ENCODE data around the gene WWOX. TPM values are rescaled to one million over a fixed set of nuclear protein-coding genes. Genes with fewer than 3 reads are reported as not detected.

WWOX gene
- total RNA-seq, 1 experiment from 2014 or later: 35.6 TPM

DNA sequence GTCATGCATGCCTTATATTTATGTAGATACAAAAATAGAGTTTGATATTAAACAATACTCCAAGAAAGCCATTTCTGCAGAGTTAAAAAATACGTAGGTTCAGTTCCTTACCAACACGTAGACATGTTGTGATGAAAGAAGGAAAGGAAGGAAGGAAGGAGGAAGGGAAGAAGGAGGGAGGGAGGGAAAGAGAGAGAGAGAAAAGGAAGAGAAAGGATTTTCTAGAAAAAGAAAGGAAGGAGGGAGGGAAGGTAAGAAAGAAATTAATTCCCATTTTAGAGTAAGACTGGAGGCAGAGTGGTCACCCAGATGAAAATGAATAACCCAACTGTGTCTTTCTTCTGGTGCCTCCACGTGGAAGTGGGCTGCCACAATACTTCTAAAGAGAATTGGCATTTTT lies 652.1 kb downstream of the WWOX start:
- no peaks in the 10 kb centered on the region for H3K36me3 ChIP-seq (ENCODE audit: low read depth)
- no peaks in the 10 kb centered on the region for H3K9me2 ChIP-seq (ENCODE audit: insufficient read depth)
- ChIA-PET POLR2A (ENCODE audit: unreplicated experiment) (no interaction called here), CTCF (no interaction called here)
- intact Hi-C loops (cut with micrococcal nuclease; ENCODE audit: unreplicated experiment): no loop called here
- H3K4me1 ChIP-seq (replicated peaks; ENCODE audit: insufficient read depth): no peaks in the 10 kb centered on the region
- no peak overlapping the region for H3K4me3 ChIP-seq
- H2AFZ ChIP-seq: no peak overlapping the region
- no TSS peak for BruUV-seq (replicated peaks)
- no peaks in the 10 kb centered on the region for H4K20me1 ChIP-seq (ENCODE audit: insufficient read depth)
- TF ChIP-seq EZH2 (IDR thresholded peaks at IDR 0.05; ENCODE audit: low read depth) (no peak), CTCF (conservative IDR thresholded peaks at IDR 0.05) (no peak)
- H3F3A ChIP-seq (ENCODE audit: insufficient read depth, low read depth): no peaks in the 10 kb centered on the region
- H3K4me2 ChIP-seq: no peak overlapping the region
- H3K79me2 ChIP-seq (ENCODE audit: low read depth): no peaks in the 10 kb centered on the region
- H3K9me3 ChIP-seq (ENCODE audit: insufficient read depth, low read depth): no peaks in the 10 kb centered on the region
- no peak for DNase-seq
- no peaks in the 10 kb centered on the region for H3K27me3 ChIP-seq (ENCODE audit: insufficient read depth, low read depth)
- H3K27ac ChIP-seq: no peak overlapping the region

DNA sequence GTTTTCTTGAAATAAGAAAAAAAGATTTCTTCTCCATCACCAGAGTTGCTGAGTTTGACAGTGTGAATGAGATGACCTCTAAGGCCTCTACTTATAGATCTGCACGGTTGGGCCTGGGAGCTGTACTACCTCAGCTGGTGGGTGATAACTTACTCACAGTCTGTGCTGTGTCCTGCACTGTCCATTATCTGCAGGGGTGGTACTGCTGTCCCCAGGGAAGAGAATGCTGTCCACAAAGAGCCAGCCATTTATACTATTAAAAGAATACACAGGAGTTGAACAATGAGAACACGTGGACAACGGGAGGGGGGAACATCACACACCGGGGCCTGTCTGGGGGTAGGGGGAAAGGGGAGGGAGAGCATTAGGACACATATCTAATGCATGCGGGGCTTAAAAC lies 655.3 kb downstream of the WWOX start:
- Histone ChIP-seq H3K4me1 (replicated peaks; ENCODE audit: insufficient read depth) (no peaks in the 10 kb centered on the region), H3F3A (ENCODE audit: insufficient read depth, low read depth) (no peaks in the 10 kb centered on the region), H3K27ac (no peak overlapping the region), H3K9me3 (ENCODE audit: insufficient read depth, low read depth) (no peaks in the 10 kb centered on the region), H3K9me2 (ENCODE audit: insufficient read depth) (no peaks in the 10 kb centered on the region), H3K27me3 (ENCODE audit: insufficient read depth, low read depth) (no peaks in the 10 kb centered on the region), H3K4me3 (no peak overlapping the region), H3K79me2 (ENCODE audit: low read depth) (no peaks in the 10 kb centered on the region), H3K4me2 (no peak overlapping the region), H3K36me3 (ENCODE audit: low read depth) (no peaks in the 10 kb centered on the region), H4K20me1 (ENCODE audit: insufficient read depth) (no peaks in the 10 kb centered on the region), H2AFZ (no peak overlapping the region)
- CTCF ChIA-PET: no interaction called here
- no peak for DNase-seq
- no TSS peak for BruUV-seq (replicated peaks)
- intact Hi-C loops (cut with micrococcal nuclease; ENCODE audit: unreplicated experiment): no loop called here
- POLR2A ChIA-PET (ENCODE audit: unreplicated experiment): no interaction called here
- TF ChIP-seq EZH2 (IDR thresholded peaks at IDR 0.05; ENCODE audit: low read depth): no peak
- TF ChIP-seq CTCF (conservative IDR thresholded peaks at IDR 0.05): no peak

DNA sequence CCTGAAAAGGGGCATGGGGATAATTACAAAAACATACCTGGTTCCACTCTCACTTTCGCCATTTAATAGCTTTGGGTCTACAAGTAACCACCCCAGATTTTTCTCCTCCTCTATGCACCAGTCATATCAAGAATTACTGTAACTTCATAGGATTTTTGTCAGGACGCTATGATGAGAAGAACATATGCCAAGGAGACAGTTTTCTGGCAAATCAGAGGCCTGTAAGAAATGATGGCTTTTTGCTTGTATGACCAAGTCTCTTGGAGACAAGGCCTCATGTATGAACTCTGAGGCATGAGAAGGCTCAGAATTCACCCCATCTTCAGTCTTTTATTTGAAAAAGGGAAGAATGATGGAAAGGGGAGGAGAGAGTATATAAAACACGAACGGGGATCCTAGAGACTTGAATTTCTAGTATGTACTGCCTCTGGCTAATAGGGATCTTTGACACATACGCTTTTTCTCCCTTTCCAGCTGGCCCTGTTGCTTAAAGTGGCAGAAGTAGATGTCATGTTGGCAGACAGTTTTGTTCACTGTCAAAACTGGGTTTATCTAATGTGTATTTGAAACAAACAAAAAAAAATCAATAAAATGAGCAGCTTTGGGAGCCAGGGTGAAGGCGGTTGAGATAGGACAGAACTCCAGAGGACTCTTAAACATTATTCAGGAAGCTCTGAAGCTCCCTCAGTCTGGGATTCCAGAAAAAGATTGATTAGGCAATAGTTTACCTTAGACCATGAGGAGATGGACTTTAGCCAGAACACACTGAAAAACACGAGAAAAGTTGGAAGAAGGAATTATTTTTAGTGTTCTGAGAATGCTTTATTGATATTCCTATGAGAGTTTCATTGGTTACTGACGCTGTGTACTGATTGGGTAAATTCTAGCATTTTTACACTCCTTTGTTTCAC lies 656.6 kb downstream of the WWOX start:
- BruUV-seq (replicated peaks): no TSS peak
- no peaks in the 10 kb centered on the region for H3K27me3 ChIP-seq (ENCODE audit: insufficient read depth, low read depth)
- intact Hi-C loops (cut with micrococcal nuclease; ENCODE audit: unreplicated experiment): no loop called here
- H3F3A ChIP-seq (ENCODE audit: insufficient read depth, low read depth): no peaks in the 10 kb centered on the region
- H3K27ac ChIP-seq: no peak overlapping the region
- H4K20me1 ChIP-seq (ENCODE audit: insufficient read depth): no peaks in the 10 kb centered on the region
- no peaks in the 10 kb centered on the region for H3K36me3 ChIP-seq (ENCODE audit: low read depth)
- H3K9me2 ChIP-seq (ENCODE audit: insufficient read depth): no peaks in the 10 kb centered on the region
- no peak for TF ChIP-seq CTCF (conservative IDR thresholded peaks at IDR 0.05)
- TF ChIP-seq EZH2 (IDR thresholded peaks at IDR 0.05; ENCODE audit: low read depth): no peak
- H3K9me3 ChIP-seq (ENCODE audit: insufficient read depth, low read depth): no peaks in the 10 kb centered on the region
- ChIA-PET POLR2A (ENCODE audit: unreplicated experiment) (no interaction called here), CTCF (no interaction called here)
- no peaks in the 10 kb centered on the region for H3K4me1 ChIP-seq (replicated peaks; ENCODE audit: insufficient read depth)
- DNase-seq: no peak
- no peak overlapping the region for H3K4me2 ChIP-seq
- no peak overlapping the region for H2AFZ ChIP-seq
- no peak overlapping the region for H3K4me3 ChIP-seq
- H3K79me2 ChIP-seq (ENCODE audit: low read depth): no peaks in the 10 kb centered on the region

Data from PC-9 (cell line).